ENCODE results near the gene MBD2. TPM values are rescaled to one million over a fixed set of nuclear protein-coding genes. Genes with fewer than 3 reads are reported as not detected.

MBD2 gene
- total RNA-seq, 1 experiment from 2014 or later = 53.3 TPM

- no peak for ATAC-seq
- H3K27ac ChIP-seq (ENCODE audit: low read length) = no peak overlapping the region
- no peak overlapping the region for H3K4me3 ChIP-seq (ENCODE audit: low read depth in 2 of 2, low read length in 2 of 2)
- no peaks in the 10 kb centered on the region for H3K4me1 ChIP-seq (ENCODE audit: control insufficient read depth, insufficient read depth, low read length)
- TF ChIP-seq TCF7L2 (IDR thresholded peaks at IDR 0.05; ENCODE audit: low read depth, low read length) (no peak), POLR2AphosphoS5 (IDR thresholded peaks at IDR 0.05; ENCODE audit: low read depth, low read length) (no peak), SIN3A (IDR thresholded peaks at IDR 0.05; ENCODE audit: borderline replicate concordance, insufficient read depth, low read depth, low read length) (no peak), REST (IDR thresholded peaks at IDR 0.05; ENCODE audit: insufficient read depth in 1 of 2, low read depth in 2 of 2, low read length in 1 of 2) (no peak), CTCF (IDR thresholded peaks at IDR 0.05) (no peak)
- no peak for DNase-seq (ENCODE audit: low read depth, low spot score)
- in situ Hi-C loops (cut with HindIII; ENCODE audit: low pct_unique_long_range_greater_than_20kb, low sequenced_read_pairs) (no loop called here), intact Hi-C loops (cut with micrococcal nuclease; ENCODE audit: unreplicated experiment) (no loop called here)
- ChIA-PET CTCF (no interaction called here), POLR2A (no interaction called here)
- BruUV-seq (replicated peaks) = no TSS peak
- no peaks in the 10 kb centered on the region for H3K36me3 ChIP-seq (ENCODE audit: control insufficient read depth, insufficient read depth, low read length)
- no peaks in the 10 kb centered on the region for H3K9me3 ChIP-seq (ENCODE audit: control insufficient read depth, insufficient read depth, low read depth, low read length)
- no peaks in the 10 kb centered on the region for H3K27me3 ChIP-seq (ENCODE audit: control insufficient read depth, insufficient read depth, low read length)
These were observed 23.2 kb upstream of the MBD2 start for GRCh38 chr18:54247511-54248175.

- intact Hi-C loops (cut with micrococcal nuclease; ENCODE audit: unreplicated experiment) = no loop called here
- BruUV-seq (replicated peaks) = no TSS peak
- in situ Hi-C loops (cut with HindIII; ENCODE audit: low pct_unique_long_range_greater_than_20kb, low sequenced_read_pairs) = no loop called here
These were observed 17.9 kb upstream of the MBD2 start for GRCh38 chr18:54242327-54242726.

More at GRCh38 chr18:54242327-54242726, 17.9 kb upstream of the MBD2 start:
- H3K36me3 ChIP-seq (ENCODE audit: control insufficient read depth, insufficient read depth, low read length) = no peaks in the 10 kb centered on the region
- H3K9me3 ChIP-seq (ENCODE audit: control insufficient read depth, insufficient read depth, low read depth, low read length) = no peaks in the 10 kb centered on the region
- H3K4me1 ChIP-seq (ENCODE audit: control insufficient read depth, insufficient read depth, low read length) = no peaks in the 10 kb centered on the region
- DNase-seq (ENCODE audit: low read depth, low spot score) (no peak), ATAC-seq (no peak)
- H3K27ac ChIP-seq (ENCODE audit: low read length) = no peak overlapping the region
- ChIA-PET CTCF (no interaction called here), POLR2A (no interaction called here)
- no peak overlapping the region for H3K4me3 ChIP-seq (ENCODE audit: low read depth in 2 of 2, low read length in 2 of 2)
- no peak for TF ChIP-seq REST (IDR thresholded peaks at IDR 0.05; ENCODE audit: insufficient read depth in 1 of 2, low read depth in 2 of 2, low read length in 1 of 2)
- no peak for TF ChIP-seq TCF7L2 (IDR thresholded peaks at IDR 0.05; ENCODE audit: low read depth, low read length)
- no peak for TF ChIP-seq POLR2AphosphoS5 (IDR thresholded peaks at IDR 0.05; ENCODE audit: low read depth, low read length)
- TF ChIP-seq SIN3A (IDR thresholded peaks at IDR 0.05; ENCODE audit: borderline replicate concordance, insufficient read depth, low read depth, low read length) = no peak
- no peak for TF ChIP-seq CTCF (IDR thresholded peaks at IDR 0.05)
- H3K27me3 ChIP-seq (ENCODE audit: control insufficient read depth, insufficient read depth, low read length) = no peaks in the 10 kb centered on the region
